Stomach (tissue), 4 donors: Measurements from ENCODE around the gene RALBP1.

Source experiments
- CTCF ChIP-seq, 7 experiments: fragments of 450-650 bp in 4 of 7; fragments of 200-600 bp in 3 of 7; sonication (generic) in 3 of 7; IDR thresholded peaks; one replicate each; pipeline ENCODE4 v1.5.1; 2016 to 2019; ENCODE audit warnings: antibody characterized with exemption in 7 of 7, control low read depth in 2 of 7, mild to moderate bottlenecking in 1 of 7
- EP300 ChIP-seq: sonication (generic); formaldehyde crosslinking; IDR thresholded peaks from one replicate; pipeline ENCODE4 v1.6.1; 2017; ENCODE audit warnings: antibody characterized with exemption
- POLR2A ChIP-seq, 4 donors: fragments of 450-650 bp; IDR thresholded peaks; one replicate each; pipeline ENCODE4 v1.6.1; 2016; ENCODE audit warnings: antibody characterized with exemption in 4 of 4, control low read depth in 2 of 4, mild to moderate bottlenecking in 1 of 4, moderate library complexity in 1 of 4
- POLR2AphosphoS5 ChIP-seq, 3 donors: sonication (generic); formaldehyde crosslinking; IDR thresholded peaks; one replicate each; pipeline ENCODE4 v1.6.1; 2016; ENCODE audit warnings: antibody characterized with exemption in 3 of 3

DNA sequence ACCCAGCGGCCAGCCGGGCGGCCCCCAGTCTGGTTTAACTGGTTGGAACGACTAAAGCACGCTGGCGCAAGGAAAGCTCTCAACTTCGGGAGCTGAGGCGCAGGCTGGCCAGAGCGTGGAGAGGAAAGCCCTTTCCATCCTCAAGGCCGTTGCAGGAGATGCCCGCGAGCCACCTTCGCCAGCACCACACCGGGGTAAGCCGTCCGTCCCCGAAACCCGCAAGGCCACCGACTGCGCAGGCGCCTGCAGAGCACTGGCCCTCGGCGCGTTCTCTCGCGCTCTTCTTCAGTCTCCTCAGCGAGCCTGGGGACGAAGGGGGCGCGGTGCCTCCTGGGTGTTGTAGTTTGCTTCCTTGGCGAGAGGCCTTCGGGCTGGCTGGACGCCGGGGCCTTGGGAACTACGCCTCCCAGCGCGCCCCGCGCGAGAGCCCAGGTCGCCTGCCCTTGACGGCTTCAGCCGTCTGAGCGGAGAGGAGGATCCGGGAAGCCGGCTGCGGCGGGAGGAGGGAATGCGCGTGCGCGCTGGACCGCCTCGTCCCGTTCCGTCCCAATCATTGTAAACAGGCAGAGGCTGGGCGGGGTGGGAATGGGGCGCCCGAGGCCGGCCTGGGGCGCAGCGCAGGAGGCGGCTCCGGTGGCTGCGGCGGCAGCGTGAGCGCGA is at the start of gene RALBP1:
- TF ChIP-seq CTCF (IDR thresholded peaks at IDR 0.05) (peak in 1 of 7 experiments; percentile 18), EP300 (no peak), POLR2A (IDR thresholded peaks at IDR 0.05) (no peak), POLR2AphosphoS5 (IDR thresholded peaks at IDR 0.05) (peak; percentile 51 to 86 (median 77))
